Measurements from ENCODE around the gene FLYWCH2.

FLYWCH2 gene, protein sequence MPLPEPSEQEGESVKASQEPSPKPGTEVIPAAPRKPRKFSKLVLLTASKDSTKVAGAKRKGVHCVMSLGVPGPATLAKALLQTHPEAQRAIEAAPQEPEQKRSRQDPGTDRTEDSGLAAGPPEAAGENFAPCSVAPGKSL

DNA sequence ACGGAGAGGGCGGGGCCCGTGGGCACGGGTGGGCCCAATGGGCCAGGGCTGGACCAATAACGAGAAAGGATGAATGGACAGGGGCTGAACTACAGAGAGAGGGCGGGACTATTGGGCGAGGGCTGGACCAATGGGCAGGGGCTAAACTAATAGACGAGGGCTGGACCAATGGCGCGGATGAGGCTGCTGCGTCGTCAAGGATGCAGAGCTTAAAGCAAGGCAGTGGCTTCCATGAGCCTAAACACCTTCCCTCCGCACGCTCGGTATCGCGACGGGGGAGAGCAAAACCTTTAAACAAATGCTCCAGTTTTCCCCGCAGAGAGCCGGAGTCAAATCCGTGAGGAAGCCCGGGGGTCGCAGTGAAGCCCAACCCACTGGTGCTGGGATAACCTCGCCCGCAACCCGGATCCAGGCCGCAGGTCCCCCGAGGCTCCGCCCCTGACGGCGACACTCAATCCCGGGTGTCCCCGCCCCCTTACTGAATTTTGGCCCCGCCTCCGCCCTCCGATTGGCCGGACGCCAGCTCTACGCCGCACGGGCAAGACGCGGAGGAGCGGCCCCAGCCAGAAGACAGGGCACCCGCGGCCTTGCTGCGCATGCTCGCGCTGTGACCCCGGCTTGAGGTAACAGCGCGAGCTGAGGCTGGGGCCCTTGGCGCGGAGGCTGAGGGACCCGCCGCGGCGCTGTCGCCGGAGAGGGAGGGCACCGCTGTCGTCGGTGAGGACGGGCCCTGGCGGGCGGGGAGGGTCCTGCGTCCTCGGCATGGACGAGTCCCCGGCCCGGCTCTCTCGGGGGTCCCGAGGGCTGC is at the start of gene FLYWCH2:
TSS of gene FLYWCH2 (plus strand) at position 566 of the 808 bp plus-strand sequence. CDS start 13,235 bp downstream, outside the sequence.
- Histone ChIP-seq H3K27me3 (ENCODE audit: insufficient read depth, low read length) (no peaks in the 10 kb centered on the region), H3K4me1 (ENCODE audit: control insufficient read depth, insufficient read depth, low read length, unreplicated experiment) (peaks cover 5% of the 10 kb centered on the region), H3K4me3 (ENCODE audit: low read depth, low read length) (peak within 1 kb of the TSS; percentile 91), H3K79me2 (ENCODE audit: control insufficient read depth, insufficient read depth, low read length, unreplicated experiment) (peaks cover 19% of the 10 kb centered on the region), H3K27ac (ENCODE audit: low read depth, low read length) (peak within 1 kb of the TSS; percentile 65), H3K36me3 (ENCODE audit: insufficient read depth, low read length) (no peaks in the 10 kb centered on the region), H2AFZ (ENCODE audit: low read length, unreplicated experiment) (peak within 1 kb of the TSS; percentile 90)

DNA sequence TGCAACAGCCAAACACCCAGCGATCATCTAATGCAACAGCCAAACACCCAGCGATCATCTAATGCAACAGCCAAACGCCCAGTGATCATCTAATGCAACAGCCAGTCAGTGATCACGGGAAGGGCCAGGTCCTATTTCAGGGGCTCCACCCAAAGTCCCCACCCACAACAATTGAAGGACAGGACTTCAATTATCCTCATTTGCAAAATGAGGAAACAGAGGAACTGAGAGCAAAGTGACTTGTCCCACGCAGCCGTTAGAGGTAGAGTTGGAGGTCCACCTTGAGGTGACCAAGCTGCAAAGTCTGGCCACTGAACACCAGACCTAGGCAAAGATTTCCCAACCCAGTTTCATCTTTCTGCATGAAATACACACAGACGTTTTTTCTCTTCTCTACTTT is 49.2 kb upstream of the FLYWCH2 start:
- Histone ChIP-seq H3K4me3 (ENCODE audit: low read depth, low read length) (no peak overlapping the region), H3K27ac (ENCODE audit: low read depth, low read length) (no peak overlapping the region), H3K4me1 (ENCODE audit: control insufficient read depth, insufficient read depth, low read length, unreplicated experiment) (peaks cover 20% of the 10 kb centered on the region), H3K36me3 (ENCODE audit: insufficient read depth, low read length) (no peaks in the 10 kb centered on the region), H3K79me2 (ENCODE audit: control insufficient read depth, insufficient read depth, low read length, unreplicated experiment) (no peaks in the 10 kb centered on the region), H3K27me3 (ENCODE audit: insufficient read depth, low read length) (no peaks in the 10 kb centered on the region), H2AFZ (ENCODE audit: low read length, unreplicated experiment) (no peak overlapping the region)

DNA sequence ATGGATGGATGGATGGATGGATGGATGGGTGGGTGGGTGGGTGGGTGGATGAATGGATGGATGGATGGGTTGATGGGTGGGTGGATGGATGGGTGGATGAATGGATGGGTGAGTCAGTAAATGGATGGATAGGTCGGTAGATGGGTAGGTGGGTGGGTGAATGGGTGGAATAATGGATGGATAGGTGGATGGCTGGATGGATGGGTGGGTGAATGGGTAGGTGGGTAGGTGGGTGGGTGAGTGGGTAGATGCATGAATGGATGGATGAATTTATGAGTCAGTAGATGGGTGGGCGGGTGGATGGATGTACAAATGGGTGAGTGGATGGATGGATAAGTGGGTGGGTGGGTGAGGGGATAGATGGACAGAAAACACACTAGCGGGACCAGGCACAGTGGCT is 48.0 kb upstream of the FLYWCH2 start:
- H2AFZ ChIP-seq (ENCODE audit: low read length, unreplicated experiment) = no peak overlapping the region
- H3K36me3 ChIP-seq (ENCODE audit: insufficient read depth, low read length) = no peaks in the 10 kb centered on the region
- no peak overlapping the region for H3K27ac ChIP-seq (ENCODE audit: low read depth, low read length)
- peaks cover 17% of the 10 kb centered on the region for H3K4me1 ChIP-seq (ENCODE audit: control insufficient read depth, insufficient read depth, low read length, unreplicated experiment)
- H3K79me2 ChIP-seq (ENCODE audit: control insufficient read depth, insufficient read depth, low read length, unreplicated experiment) = no peaks in the 10 kb centered on the region
- no peak overlapping the region for H3K4me3 ChIP-seq (ENCODE audit: low read depth, low read length)
- no peaks in the 10 kb centered on the region for H3K27me3 ChIP-seq (ENCODE audit: insufficient read depth, low read length)

- peak overlapping the region; percentile 42; the same call in 1 of the 2 replicates for H3K27ac ChIP-seq (ENCODE audit: low read depth, low read length)
- H3K79me2 ChIP-seq (ENCODE audit: control insufficient read depth, insufficient read depth, low read length, unreplicated experiment) = no peaks in the 10 kb centered on the region
- H3K4me1 ChIP-seq (ENCODE audit: control insufficient read depth, insufficient read depth, low read length, unreplicated experiment) = peaks cover 13% of the 10 kb centered on the region
- no peaks in the 10 kb centered on the region for H3K36me3 ChIP-seq (ENCODE audit: insufficient read depth, low read length)
- no peak overlapping the region for H2AFZ ChIP-seq (ENCODE audit: low read length, unreplicated experiment)
- H3K4me3 ChIP-seq (ENCODE audit: low read depth, low read length) = no peak overlapping the region
- no peaks in the 10 kb centered on the region for H3K27me3 ChIP-seq (ENCODE audit: insufficient read depth, low read length)
Observed at GRCh38 chr16:2835638-2836493, 47.1 kb upstream of the FLYWCH2 start.

DNA sequence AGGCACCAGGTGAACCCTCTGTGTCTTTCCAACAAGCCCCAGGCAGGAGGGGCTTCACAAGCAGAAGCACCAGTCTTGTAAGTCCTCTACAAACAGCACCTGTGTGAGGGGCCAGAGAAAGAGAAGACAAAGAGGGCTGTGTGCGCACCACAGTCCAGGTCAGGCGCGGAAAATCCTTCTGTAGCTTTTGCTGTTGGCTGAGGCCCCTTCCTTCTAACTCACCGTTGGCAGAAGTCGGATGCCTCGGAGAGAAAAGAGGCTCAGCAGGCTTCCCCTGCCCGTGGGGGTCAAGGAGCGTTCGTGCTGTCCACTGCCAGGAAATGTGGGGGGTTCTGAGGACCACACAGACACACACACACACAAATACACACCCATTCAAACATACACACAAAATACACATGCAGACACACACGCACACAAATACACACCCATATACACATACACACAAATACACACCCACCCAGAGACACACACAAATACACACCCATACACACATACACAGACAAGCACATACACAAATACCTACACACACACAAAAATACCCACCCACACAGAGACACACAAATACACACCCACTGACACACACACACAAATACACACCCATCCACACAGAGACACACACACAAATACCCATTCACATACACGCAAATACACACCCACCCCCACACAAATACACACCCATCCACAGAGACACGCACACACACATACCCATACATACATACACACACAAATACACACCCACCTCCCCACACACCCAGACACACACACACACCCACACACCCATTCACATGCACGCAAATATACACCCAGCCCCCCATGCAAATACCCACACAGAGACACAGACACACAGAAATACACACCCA is 46.1 kb upstream of the FLYWCH2 start:
- Histone ChIP-seq H3K4me3 (ENCODE audit: low read depth, low read length) (no peak overlapping the region), H3K4me1 (ENCODE audit: control insufficient read depth, insufficient read depth, low read length, unreplicated experiment) (peaks cover 13% of the 10 kb centered on the region), H3K79me2 (ENCODE audit: control insufficient read depth, insufficient read depth, low read length, unreplicated experiment) (no peaks in the 10 kb centered on the region), H3K27ac (ENCODE audit: low read depth, low read length) (no peak overlapping the region), H3K27me3 (ENCODE audit: insufficient read depth, low read length) (no peaks in the 10 kb centered on the region), H2AFZ (ENCODE audit: low read length, unreplicated experiment) (no peak overlapping the region), H3K36me3 (ENCODE audit: insufficient read depth, low read length) (no peaks in the 10 kb centered on the region)

GRCh38 chr16:2838928-2839327 is 44.1 kb upstream of the FLYWCH2 start:
- H3K4me3 ChIP-seq (ENCODE audit: low read depth, low read length) = no peak overlapping the region
- H3K4me1 ChIP-seq (ENCODE audit: control insufficient read depth, insufficient read depth, low read length, unreplicated experiment) = peaks cover 13% of the 10 kb centered on the region
- H3K27ac ChIP-seq (ENCODE audit: low read depth, low read length) = no peak overlapping the region
- H3K27me3 ChIP-seq (ENCODE audit: insufficient read depth, low read length) = no peaks in the 10 kb centered on the region
- H3K79me2 ChIP-seq (ENCODE audit: control insufficient read depth, insufficient read depth, low read length, unreplicated experiment) = no peaks in the 10 kb centered on the region
- H3K36me3 ChIP-seq (ENCODE audit: insufficient read depth, low read length) = no peaks in the 10 kb centered on the region
- H2AFZ ChIP-seq (ENCODE audit: low read length, unreplicated experiment) = no peak overlapping the region

DNA sequence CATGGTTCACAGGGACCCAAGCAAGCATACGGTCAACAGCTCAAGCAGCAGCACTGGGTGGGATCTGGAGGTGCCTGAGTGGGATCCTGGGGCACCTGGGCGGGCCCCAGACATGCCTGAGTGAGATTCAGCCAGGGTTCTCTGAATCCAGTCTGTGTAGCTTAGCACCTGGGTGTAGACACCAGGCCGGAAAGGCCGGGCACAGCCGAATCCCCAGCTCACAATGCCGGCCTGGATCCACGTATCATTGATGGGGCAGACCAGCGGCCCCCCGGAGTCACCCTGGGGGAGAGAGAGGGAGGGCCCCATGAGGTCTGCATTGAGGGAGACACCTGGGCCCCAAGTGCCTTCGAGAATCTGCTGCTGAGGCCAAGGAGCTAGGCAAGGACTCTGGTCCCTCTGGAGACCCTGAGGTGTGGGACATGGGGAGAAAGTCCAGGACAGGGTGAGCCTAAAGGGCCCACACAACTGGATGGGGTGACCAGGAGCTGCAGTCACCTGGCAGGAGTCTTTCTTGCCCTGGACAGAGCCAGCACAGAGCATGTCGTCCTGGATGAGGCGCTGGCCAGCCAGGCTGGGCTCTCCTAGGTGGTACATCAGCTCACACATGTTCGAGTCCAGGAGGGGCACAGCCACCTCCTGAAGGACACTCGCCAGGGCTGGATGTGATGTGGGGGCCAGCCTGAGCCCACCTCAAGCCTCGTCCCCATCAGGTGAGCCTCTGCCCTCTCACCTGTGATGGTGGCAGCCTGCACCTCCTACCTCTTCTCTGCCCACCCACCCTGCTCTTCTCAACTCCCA is 43.2 kb upstream of the FLYWCH2 start:
- Histone ChIP-seq H3K27ac (ENCODE audit: low read depth, low read length) (no peak overlapping the region), H3K4me1 (ENCODE audit: control insufficient read depth, insufficient read depth, low read length, unreplicated experiment) (peaks cover 13% of the 10 kb centered on the region), H3K79me2 (ENCODE audit: control insufficient read depth, insufficient read depth, low read length, unreplicated experiment) (no peaks in the 10 kb centered on the region), H2AFZ (ENCODE audit: low read length, unreplicated experiment) (no peak overlapping the region), H3K27me3 (ENCODE audit: insufficient read depth, low read length) (no peaks in the 10 kb centered on the region), H3K36me3 (ENCODE audit: insufficient read depth, low read length) (no peaks in the 10 kb centered on the region), H3K4me3 (ENCODE audit: low read depth, low read length) (no peak overlapping the region)

DNA sequence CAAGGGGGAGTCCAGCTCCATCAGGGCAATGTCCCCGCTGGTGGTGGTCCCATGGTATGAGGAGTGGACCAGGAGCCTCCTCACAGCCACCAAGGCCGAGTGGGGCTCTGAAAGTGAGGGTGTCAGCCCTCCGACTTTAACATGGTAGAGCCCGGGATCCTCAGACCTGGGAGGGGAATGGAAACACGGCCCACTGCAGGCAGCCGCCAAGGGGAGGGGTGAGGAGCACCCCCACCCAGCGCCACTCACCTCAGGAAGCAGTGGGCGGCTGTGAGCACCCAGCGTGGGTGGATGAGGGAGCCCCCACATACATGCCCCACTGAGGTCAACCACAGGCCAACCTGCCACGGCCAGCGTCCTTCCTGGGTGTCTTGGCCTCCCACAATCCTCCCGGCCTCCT is 42.1 kb upstream of the FLYWCH2 start:
- Histone ChIP-seq H3K4me1 (ENCODE audit: control insufficient read depth, insufficient read depth, low read length, unreplicated experiment) (peaks cover 4% of the 10 kb centered on the region), H3K4me3 (ENCODE audit: low read depth, low read length) (no peak overlapping the region), H3K36me3 (ENCODE audit: insufficient read depth, low read length) (no peaks in the 10 kb centered on the region), H2AFZ (ENCODE audit: low read length, unreplicated experiment) (no peak overlapping the region), H3K79me2 (ENCODE audit: control insufficient read depth, insufficient read depth, low read length, unreplicated experiment) (no peaks in the 10 kb centered on the region), H3K27me3 (ENCODE audit: insufficient read depth, low read length) (no peaks in the 10 kb centered on the region), H3K27ac (ENCODE audit: low read depth, low read length) (no peak overlapping the region)

DNA sequence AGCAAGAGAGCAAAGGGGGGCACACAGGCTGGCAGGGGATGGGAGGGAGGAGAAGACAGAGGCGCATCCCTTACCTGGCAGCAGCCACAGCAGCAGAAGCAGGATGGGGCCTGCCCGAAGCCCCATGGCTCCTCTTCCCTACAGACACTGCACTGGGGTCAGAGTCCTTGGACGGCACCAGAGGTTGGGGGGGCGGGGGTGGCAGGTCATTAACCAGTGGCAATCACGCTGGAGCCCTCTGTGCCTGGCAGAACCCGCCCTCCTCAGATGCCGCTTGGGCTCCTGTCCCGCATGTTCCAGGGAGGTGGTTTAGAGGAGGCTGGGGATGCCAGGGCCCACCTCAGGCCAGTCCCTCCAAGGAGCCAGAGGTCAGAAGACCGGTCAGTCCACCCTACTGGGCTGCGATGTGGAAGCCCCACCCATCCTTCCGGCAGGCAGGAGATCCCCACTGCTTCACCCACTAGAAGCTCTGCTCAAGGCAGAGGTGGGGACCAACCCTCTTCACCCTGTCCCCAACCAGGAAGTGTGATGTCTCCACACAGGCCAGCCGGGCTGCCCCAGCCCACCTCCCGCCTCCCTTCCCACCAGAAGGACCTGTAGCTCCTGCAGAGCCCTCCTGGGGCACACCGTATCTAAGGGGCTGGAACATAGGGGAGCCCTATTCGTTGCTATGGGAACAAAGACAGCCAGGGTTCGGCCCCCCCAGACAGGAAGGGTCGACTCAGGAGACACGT is 41.2 kb upstream of the FLYWCH2 start:
- H3K4me3 ChIP-seq (ENCODE audit: low read depth, low read length) = no peak overlapping the region
- no peak overlapping the region for H2AFZ ChIP-seq (ENCODE audit: low read length, unreplicated experiment)
- no peaks in the 10 kb centered on the region for H3K36me3 ChIP-seq (ENCODE audit: insufficient read depth, low read length)
- no peaks in the 10 kb centered on the region for H3K4me1 ChIP-seq (ENCODE audit: control insufficient read depth, insufficient read depth, low read length, unreplicated experiment)
- no peaks in the 10 kb centered on the region for H3K27me3 ChIP-seq (ENCODE audit: insufficient read depth, low read length)
- no peaks in the 10 kb centered on the region for H3K79me2 ChIP-seq (ENCODE audit: control insufficient read depth, insufficient read depth, low read length, unreplicated experiment)
- H3K27ac ChIP-seq (ENCODE audit: low read depth, low read length) = no peak overlapping the region

Data from ACC112 (cell line).